SU-DHL-6 (cell line): ENCODE results near the gene SIK2.

Experiments
- CTCF ChIP-seq: fragments of 200-600 bp; sonication (generic); IDR thresholded peaks from one replicate; pipeline ENCODE4 v1.5.1; 2017; ENCODE audit warnings: antibody characterized with exemption, mild to moderate bottlenecking, low read length, moderate library complexity; ENCODE audit not compliant: insufficient read depth, poor library complexity, severe bottlenecking
- EZH2phosphoT487 ChIP-seq: fragments of 200-600 bp; sonication (generic), shearing (Covaris generic); conservative IDR thresholded peaks from 2 replicates; pipeline ENCODE4 v1.6.1; 2018; ENCODE audit warnings: mild to moderate bottlenecking, antibody characterized with exemption, low read length, moderate library complexity, mixed read lengths

GRCh38 chr11:111731821-111732220 lies 129.6 kb downstream of the SIK2 start:
- TF ChIP-seq CTCF (no peak), EZH2phosphoT487 (no peak)
